Measurements from ENCODE around the gene ALDH3B2. TPM values are rescaled to one million over a fixed set of nuclear protein-coding genes. Genes with fewer than 3 reads are reported as not detected.
"Not testable (repeated sequence)": the region's sequence is repeated elsewhere in the genome, so short reads cannot be mapped to it uniquely, and the experiment has no call there.

ALDH3B2 gene
- total RNA-seq, 2 experiments from 2014 or later = not detected

DNA sequence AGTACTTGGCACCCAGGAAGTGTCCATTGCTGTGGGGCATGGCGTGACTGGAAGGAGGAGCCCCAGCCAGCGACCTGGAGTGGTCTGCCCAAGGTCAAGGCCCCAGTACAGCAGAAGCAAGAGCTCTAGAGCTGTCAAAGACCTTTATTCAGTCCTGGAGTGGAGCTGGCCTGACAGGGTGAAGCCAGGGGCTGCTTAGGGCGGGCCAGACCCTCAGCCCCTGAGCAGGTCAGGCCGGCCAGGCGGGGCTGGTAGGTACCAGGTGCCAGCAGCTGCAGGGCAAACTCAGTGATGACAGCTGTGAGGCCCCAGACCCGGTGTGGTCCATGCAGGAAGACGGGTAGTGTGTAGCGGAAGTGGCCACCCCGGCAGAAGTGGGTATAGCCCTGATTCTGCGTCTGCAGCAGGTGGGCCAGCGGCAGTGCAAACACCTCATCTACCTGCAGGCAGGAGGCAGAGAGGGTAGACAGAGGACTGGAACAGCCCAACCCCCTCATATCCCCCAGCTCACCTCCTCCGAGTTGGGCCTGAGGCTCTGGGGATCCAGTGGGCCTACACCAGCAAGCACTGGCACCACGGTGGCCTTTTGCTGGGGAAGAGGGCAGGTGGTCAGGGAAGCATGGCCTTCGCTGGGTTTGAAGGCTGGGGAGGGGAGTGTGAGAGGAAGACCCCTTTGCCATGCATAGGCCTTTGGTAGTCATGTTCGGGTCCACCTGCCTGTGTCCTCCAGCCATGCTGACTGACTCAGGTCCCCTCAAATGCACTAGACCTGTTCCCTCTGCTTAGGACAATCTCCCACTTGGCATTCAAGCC lies 46.4 kb downstream of the ALDH3B2 start:
- H3K27me3 ChIP-seq (ENCODE audit: control insufficient read depth in 1 of 2, insufficient read depth in 2 of 2, low read length in 2 of 2) = no peaks in the 10 kb centered on the region
- ChIA-PET CTCF (interaction anchor here (1.6 to 3.7 kb wide), 6 partner anchors 11 to 31 kb away, joined by 7 to 38 read pairs (median 12); partner anchors contain the start of genes ACY3 and TBX10), POLR2A (interaction anchor here (2.6 to 4.5 kb wide), 4 partner anchors 14 to 45 kb away, joined by 16 to 51 read pairs (median 30); partner anchors contain the start of genes ACY3 and GSTP1)
- H3K36me3 ChIP-seq (ENCODE audit: insufficient read depth, low read length) = no peaks in the 10 kb centered on the region
- ATAC-seq (ENCODE audit: poor library complexity) (no peak), DNase-seq (peak in 3 of 14 experiments; percentile 2 to 33 (median 31))
- Mint-ChIP-seq H3K9me3 (no peaks in the 10 kb centered on the region), H3K27ac (no peak overlapping the region), H3K4me3 (peak overlapping the region; percentile 56), H3K36me3 (ENCODE audit: low read depth) (no peaks in the 10 kb centered on the region), H3K27me3 (no peaks in the 10 kb centered on the region), H3K4me1 (ENCODE audit: low read depth) (peaks cover 6% of the 10 kb centered on the region)
- TF ChIP-seq, protein P1, sequence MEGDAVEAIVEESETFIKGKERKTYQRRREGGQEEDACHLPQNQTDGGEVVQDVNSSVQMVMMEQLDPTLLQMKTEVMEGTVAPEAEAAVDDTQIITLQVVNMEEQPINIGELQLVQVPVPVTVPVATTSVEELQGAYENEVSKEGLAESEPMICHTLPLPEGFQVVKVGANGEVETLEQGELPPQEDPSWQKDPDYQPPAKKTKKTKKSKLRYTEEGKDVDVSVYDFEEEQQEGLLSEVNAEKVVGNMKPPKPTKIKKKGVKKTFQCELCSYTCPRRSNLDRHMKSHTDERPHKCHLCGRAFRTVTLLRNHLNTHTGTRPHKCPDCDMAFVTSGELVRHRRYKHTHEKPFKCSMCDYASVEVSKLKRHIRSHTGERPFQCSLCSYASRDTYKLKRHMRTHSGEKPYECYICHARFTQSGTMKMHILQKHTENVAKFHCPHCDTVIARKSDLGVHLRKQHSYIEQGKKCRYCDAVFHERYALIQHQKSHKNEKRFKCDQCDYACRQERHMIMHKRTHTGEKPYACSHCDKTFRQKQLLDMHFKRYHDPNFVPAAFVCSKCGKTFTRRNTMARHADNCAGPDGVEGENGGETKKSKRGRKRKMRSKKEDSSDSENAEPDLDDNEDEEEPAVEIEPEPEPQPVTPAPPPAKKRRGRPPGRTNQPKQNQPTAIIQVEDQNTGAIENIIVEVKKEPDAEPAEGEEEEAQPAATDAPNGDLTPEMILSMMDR (IDR thresholded peaks at IDR 0.05) = no peak
- no peaks in the 10 kb centered on the region for H3K9me3 ChIP-seq (ENCODE audit: control insufficient read depth in 1 of 2, insufficient read depth in 1 of 2, low read length in 2 of 2)
- H3K27ac ChIP-seq (ENCODE audit: low read depth in 1 of 2, low read length in 2 of 2) = no peak overlapping the region
- H3K4me3 ChIP-seq (ENCODE audit: low read length) = no peak overlapping the region
- intact Hi-C loops (cut with DNase I, micrococcal nuclease) = no loop called here
- H3K4me1 ChIP-seq (ENCODE audit: insufficient read depth, low read length) = peaks cover 22% of the 10 kb centered on the region

DNA sequence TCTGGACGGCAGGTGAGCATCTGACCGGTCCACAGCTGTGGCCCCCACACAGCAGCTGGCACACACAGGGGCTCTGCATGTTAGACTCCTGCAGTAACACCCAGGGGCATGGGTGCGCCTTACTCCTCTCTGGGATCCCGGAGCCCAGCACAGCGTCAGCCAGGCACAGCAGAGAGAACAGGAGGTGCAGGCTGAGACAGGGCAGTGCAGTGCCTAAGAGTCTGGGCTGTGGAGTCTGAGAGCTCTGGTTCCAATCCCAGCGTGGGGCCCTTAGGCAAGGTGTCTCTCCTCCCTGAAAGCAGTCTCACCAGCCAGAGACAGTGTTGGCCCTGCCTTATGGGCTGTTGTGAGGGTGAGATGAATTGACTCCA lies 47.0 kb downstream of the ALDH3B2 start:
- peaks cover 6% of the 10 kb centered on the region for H3K4me1 Mint-ChIP-seq (ENCODE audit: low read depth)
- Histone ChIP-seq H3K27me3 (ENCODE audit: control insufficient read depth in 1 of 2, insufficient read depth in 2 of 2, low read length in 2 of 2) (no peaks in the 10 kb centered on the region), H3K9me3 (ENCODE audit: control insufficient read depth in 1 of 2, insufficient read depth in 1 of 2, low read length in 2 of 2) (no peaks in the 10 kb centered on the region), H3K4me3 (ENCODE audit: low read length) (no peak overlapping the region), H3K4me1 (ENCODE audit: insufficient read depth, low read length) (peaks cover 22% of the 10 kb centered on the region), H3K27ac (ENCODE audit: low read depth in 1 of 2, low read length in 2 of 2) (no peak overlapping the region), H3K36me3 (ENCODE audit: insufficient read depth, low read length) (no peaks in the 10 kb centered on the region)
- H3K9me3 Mint-ChIP-seq = no peaks in the 10 kb centered on the region
- TF ChIP-seq, protein P1 (IDR thresholded peaks at IDR 0.05) = no peak
- CTCF ChIA-PET = no interaction called here
- no peaks in the 10 kb centered on the region for H3K27me3 Mint-ChIP-seq
- POLR2A ChIA-PET = interaction anchor here (3.8 to 4.5 kb wide), 2 partner anchors 23 to 44 kb away, joined by 16 to 51 read pairs; partner anchors contain the start of genes ACY3 and GSTP1
- no peak for DNase-seq
- intact Hi-C loops (cut with DNase I, micrococcal nuclease) = no loop called here
- no peak for ATAC-seq (ENCODE audit: poor library complexity)
- H3K4me3 Mint-ChIP-seq = peak overlapping the region; percentile 66
- H3K36me3 Mint-ChIP-seq (ENCODE audit: low read depth) = no peaks in the 10 kb centered on the region
- H3K27ac Mint-ChIP-seq = no peak overlapping the region

DNA sequence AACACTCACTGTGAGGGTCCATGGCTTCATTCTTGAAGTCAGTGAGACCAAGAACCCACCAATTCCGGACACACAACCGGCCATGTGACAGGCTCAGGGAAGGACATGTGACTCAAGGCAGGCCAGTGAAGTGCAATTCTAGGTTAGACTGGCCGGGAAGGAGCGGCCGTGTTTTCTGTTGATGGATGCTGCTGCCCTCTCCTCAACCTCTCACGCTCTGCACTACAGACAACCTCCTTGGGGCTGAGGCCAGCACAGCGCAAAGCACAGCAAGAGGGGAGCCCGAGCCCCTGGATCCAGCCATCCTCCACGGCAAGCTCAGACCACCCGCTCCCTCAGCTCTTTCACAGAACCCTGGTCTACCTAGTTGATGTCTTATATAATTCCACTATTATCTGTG lies 47.5 kb downstream of the ALDH3B2 start:
- intact Hi-C loops (cut with DNase I, micrococcal nuclease) = no loop called here
- Mint-ChIP-seq H3K4me3 (peak overlapping the region; percentile 66), H3K4me1 (ENCODE audit: low read depth) (peaks cover 6% of the 10 kb centered on the region), H3K27me3 (no peaks in the 10 kb centered on the region), H3K36me3 (ENCODE audit: low read depth) (no peaks in the 10 kb centered on the region), H3K27ac (no peak overlapping the region), H3K9me3 (no peaks in the 10 kb centered on the region)
- Histone ChIP-seq H3K27me3 (ENCODE audit: control insufficient read depth in 1 of 2, insufficient read depth in 2 of 2, low read length in 2 of 2) (no peaks in the 10 kb centered on the region), H3K4me3 (ENCODE audit: low read length) (no peak overlapping the region), H3K36me3 (ENCODE audit: insufficient read depth, low read length) (no peaks in the 10 kb centered on the region), H3K27ac (ENCODE audit: low read depth in 1 of 2, low read length in 2 of 2) (no peak overlapping the region), H3K4me1 (ENCODE audit: insufficient read depth, low read length) (peaks cover 22% of the 10 kb centered on the region), H3K9me3 (ENCODE audit: control insufficient read depth in 1 of 2, insufficient read depth in 1 of 2, low read length in 2 of 2) (no peaks in the 10 kb centered on the region)
- ChIA-PET CTCF (no interaction called here), POLR2A (no interaction called here)
- DNase-seq = peak in 1 of 14 experiments; percentile 13
- TF ChIP-seq, protein P1 (IDR thresholded peaks at IDR 0.05) = no peak
- no peak for ATAC-seq (ENCODE audit: poor library complexity)

DNA sequence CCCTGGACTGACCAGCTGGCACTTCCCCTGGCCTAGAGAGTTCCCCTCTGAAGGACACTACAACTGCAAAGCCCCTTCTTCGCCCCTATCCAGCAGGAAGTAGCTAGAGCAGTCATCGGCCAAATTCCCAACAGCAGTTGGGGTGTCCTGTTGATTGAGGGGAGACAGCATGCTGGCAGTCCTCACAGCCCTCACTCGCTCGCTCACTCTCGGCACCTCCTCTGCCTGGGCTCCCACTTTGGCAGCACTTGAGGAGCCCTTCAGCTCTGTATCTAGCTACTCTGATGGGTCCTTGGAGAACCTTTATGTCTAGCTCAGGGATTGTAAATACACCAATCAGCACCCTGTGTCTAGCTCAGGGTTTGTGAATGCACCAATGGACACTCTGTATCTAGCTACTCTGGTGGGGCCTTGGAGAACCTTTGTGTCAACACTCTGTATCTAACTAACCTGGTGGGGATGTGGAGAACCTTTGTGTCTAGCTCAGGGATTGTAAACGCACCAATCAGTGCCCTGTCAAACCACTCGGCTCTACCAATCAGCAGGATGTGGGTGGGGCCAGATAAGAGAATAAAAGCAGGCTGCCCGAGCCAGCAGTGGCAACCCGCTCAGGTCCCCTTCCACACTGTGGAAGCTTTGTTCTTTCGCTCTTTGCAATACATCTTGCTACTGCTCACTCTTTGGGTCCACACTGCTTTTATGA lies 48.1 kb downstream of the ALDH3B2 start:
- intact Hi-C loops (cut with DNase I, micrococcal nuclease) = not testable (repeated sequence)

DNA sequence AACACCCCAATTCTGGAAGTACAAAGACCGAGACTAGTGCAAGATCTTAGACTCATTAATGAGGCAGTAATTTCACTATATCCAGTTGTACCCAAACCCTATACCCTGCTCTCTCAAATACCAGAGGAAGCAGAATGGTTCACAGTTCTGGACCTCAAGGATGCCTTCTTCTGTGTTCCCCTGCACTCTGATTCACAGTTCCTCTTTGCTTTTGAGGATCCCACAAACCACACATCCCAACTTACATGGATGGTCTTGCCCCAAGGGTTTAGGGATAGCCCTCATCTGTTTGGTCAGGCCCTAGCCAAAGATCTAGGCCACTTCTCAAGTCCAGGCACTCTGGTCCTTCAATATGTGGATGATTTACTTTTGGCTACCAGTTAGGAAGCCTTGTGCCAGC lies 50.6 kb downstream of the ALDH3B2 start:
- ATAC-seq (ENCODE audit: poor library complexity); H3K27me3 Mint-ChIP-seq; H3K4me1 ChIP-seq (ENCODE audit: insufficient read depth, low read length); DNase-seq; CTCF ChIA-PET; H3K4me3 ChIP-seq (ENCODE audit: low read length); H3K27ac ChIP-seq (ENCODE audit: low read depth in 1 of 2, low read length in 2 of 2); intact Hi-C loops (cut with DNase I, micrococcal nuclease); H3K36me3 Mint-ChIP-seq (ENCODE audit: low read depth); H3K27me3 ChIP-seq (ENCODE audit: control insufficient read depth in 1 of 2, insufficient read depth in 2 of 2, low read length in 2 of 2); H3K27ac Mint-ChIP-seq; H3K9me3 ChIP-seq (ENCODE audit: control insufficient read depth in 1 of 2, insufficient read depth in 1 of 2, low read length in 2 of 2); H3K9me3 Mint-ChIP-seq; H3K36me3 ChIP-seq (ENCODE audit: insufficient read depth, low read length); H3K4me1 Mint-ChIP-seq (ENCODE audit: low read depth); H3K4me3 Mint-ChIP-seq: not testable (repeated sequence)
- POLR2A ChIA-PET = interaction anchor here (0.6 kb wide), 1 partner anchor 1005 kb away, joined by 3 read pairs; no protein-coding TSS in a partner anchor

More for the DNA sequence above, 48.1 kb downstream of the ALDH3B2 start:
- H3K36me3 ChIP-seq (ENCODE audit: insufficient read depth, low read length); H3K36me3 Mint-ChIP-seq (ENCODE audit: low read depth); POLR2A ChIA-PET; H3K9me3 Mint-ChIP-seq; ATAC-seq (ENCODE audit: poor library complexity); H3K27ac Mint-ChIP-seq; DNase-seq; H3K4me1 Mint-ChIP-seq (ENCODE audit: low read depth); H3K4me3 Mint-ChIP-seq; H3K27ac ChIP-seq (ENCODE audit: low read depth in 1 of 2, low read length in 2 of 2); H3K27me3 Mint-ChIP-seq; H3K4me3 ChIP-seq (ENCODE audit: low read length); CTCF ChIA-PET; H3K9me3 ChIP-seq (ENCODE audit: control insufficient read depth in 1 of 2, insufficient read depth in 1 of 2, low read length in 2 of 2); H3K27me3 ChIP-seq (ENCODE audit: control insufficient read depth in 1 of 2, insufficient read depth in 2 of 2, low read length in 2 of 2): not testable (repeated sequence)
- H3K4me1 ChIP-seq (ENCODE audit: insufficient read depth, low read length) = peaks cover 20% of the 10 kb centered on the region
